GM21526 (cell line): ENCODE measurements around the gene MUC4.
"Not testable (repeated sequence)": the region's sequence is repeated elsewhere in the genome, so short reads cannot be mapped to it uniquely, and the experiment has no call there.

ENCODE experiments used
- ATAC-seq: cut with Tn5 transposase; IDR thresholded peaks from one replicate; pipeline ENCODE4 v1.9.1; 2021; ENCODE audit warnings: moderate library complexity; ENCODE audit not compliant: unreplicated experiment, low FRiP score

MUC4 gene

GRCh38 chr3:195788711-195789581, 22.8 kb downstream of the MUC4 start:
- no peak for ATAC-seq

GRCh38 chr3:195785781-195786405, 25.8 kb downstream of the MUC4 start:
- ATAC-seq, result not testable (repeated sequence)

DNA sequence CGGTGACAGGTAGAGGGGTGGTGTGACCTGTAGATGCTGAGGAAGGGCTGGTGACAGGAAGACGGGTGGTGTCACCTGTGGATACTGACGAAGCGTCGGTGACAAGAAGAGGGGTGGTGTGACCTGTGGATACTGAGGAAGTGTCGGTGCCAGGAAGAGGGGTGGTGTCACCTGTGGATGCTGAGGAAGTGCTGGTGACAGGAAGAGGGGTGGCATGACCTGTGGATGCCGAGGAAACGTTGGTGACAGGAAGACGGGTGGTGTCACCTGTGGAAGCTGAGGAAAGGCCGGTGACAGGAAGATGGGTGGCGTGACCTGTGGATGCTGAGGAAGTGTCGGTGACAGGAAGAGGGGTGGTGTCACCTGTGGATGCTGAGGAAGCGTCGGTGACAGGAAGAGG, 27.7 kb downstream of the MUC4 start:
- ATAC-seq, result not testable (repeated sequence)

GRCh38 chr3:195781236-195781635, 30.5 kb downstream of the MUC4 start:
- not testable (repeated sequence) for ATAC-seq

GRCh38 chr3:195777975-195778374, 33.8 kb downstream of the MUC4 start:
- no peak for ATAC-seq

GRCh38 chr3:195774917-195775316, 36.8 kb downstream of the MUC4 start:
- no peak for ATAC-seq

DNA sequence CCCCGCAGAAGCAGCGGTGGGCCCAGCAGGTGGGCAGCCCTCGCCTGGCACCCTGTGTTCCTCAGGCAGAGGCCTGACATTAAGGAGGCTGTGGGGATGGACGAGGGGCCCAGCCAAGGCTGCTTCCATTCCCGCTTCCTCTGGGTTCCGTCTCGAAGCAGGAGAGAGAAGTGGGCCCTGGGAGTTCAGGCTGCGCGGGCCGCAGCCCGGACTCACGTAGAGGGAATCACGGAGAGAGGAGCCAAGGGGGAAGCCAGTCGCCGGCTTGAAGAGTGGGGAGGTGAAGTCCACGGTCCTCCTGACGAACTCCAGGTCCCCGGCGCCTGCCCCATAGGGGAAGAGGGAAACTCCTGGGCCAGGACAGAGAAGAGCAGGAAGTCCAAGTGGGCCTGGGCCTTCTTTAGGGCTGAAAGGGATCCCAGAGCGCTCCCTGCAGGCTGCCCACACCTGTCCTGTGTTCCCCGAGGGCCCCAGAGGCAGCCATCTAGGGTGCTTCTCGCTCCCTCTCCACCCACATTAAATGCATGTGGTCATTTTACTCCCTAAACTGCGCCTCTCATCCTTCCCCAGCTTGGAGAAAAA, 37.7 kb downstream of the MUC4 start:
- no peak for ATAC-seq

- ATAC-seq, result no peak
Measured at GRCh38 chr3:195771646-195772300, 40.0 kb downstream of the MUC4 start.

DNA sequence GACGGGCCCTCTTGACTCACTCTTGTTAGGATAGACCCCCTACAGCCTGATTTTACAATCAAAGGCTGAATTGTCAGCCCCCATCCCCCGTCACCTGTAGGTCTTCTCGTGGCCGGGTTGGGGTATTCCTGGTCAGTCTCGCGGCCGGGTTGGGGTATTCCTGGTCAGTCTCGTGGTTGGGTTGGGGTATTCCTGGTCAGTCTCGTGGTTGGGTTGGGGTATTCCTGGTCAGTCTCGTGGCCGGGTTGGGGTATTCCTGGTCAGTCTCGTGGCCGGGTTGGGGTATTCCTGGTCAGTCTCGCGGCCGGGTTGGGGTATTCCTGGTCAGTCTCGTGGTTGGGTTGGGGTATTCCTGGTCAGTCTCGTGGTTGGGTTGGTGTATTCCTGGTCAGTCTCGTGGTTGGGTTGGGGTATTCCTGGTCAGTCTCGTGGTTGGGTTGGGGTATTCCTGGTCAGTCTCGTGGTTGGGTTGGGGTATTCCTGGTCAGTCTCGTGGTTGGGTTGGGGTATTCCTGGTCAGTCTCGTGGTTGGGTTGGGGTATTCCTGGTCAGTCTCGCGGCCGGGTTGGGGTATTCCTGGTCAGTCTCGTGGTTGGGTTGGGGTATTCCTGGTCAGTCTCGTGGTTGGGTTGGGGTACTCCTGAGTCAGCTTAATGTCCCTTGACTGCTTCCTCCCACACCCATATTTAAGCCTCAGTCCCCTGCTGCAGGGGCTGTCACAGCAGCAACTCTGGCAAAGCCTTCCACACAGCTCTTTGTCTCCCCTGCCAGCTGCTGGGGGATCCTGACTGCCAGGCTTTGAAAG, 40.7 kb downstream of the MUC4 start:
- ATAC-seq, result not testable (repeated sequence)

- ATAC-seq, result no peak
Measured at GRCh38 chr3:195770081-195770840, 41.5 kb downstream of the MUC4 start.

DNA sequence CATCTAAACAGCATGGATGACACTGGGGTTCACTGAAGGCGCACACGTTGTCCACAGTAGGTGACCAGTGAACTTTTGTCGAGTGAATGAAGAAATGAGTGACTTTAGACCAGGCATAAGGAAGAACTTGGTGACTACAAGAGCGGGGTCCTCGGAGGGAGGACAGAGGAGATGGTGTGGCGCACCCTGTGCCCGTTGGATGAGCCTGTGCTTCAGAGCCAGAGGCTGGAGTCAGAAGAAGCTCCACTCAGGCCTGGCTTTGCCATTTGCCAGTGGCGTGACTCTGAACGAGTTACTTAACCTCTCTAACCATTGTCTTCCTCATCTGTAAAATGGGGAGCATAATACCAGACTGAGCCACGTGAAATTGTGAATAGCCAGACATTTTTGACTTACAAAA, 42.2 kb downstream of the MUC4 start:
- ATAC-seq, result no peak

- no peak for ATAC-seq
Measured at GRCh38 chr3:195768831-195769303, 42.9 kb downstream of the MUC4 start.

- ATAC-seq, result no peak
Measured at GRCh38 chr3:195768414-195768813, 43.3 kb downstream of the MUC4 start.

DNA sequence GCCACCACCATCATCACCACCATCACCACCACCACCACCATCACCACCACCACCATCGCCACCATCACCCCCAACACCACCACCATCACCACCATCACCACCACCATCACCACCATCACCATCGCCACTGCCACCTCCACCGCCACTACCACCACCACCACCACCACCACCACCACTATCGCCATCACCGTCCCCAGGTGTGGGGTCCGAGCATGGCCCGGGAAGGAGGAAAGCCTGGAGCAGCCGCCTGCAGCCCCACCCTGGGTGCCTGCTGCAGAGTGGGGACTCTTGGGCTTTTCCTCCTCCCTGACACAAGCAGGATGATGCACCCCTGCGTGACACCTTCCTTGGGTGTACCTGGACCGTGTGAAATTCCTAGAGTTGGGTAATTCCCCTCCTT, 43.9 kb downstream of the MUC4 start:
- ATAC-seq, result no peak

- no peak for ATAC-seq
Measured at GRCh38 chr3:195766671-195767070, 45.1 kb downstream of the MUC4 start.

DNA sequence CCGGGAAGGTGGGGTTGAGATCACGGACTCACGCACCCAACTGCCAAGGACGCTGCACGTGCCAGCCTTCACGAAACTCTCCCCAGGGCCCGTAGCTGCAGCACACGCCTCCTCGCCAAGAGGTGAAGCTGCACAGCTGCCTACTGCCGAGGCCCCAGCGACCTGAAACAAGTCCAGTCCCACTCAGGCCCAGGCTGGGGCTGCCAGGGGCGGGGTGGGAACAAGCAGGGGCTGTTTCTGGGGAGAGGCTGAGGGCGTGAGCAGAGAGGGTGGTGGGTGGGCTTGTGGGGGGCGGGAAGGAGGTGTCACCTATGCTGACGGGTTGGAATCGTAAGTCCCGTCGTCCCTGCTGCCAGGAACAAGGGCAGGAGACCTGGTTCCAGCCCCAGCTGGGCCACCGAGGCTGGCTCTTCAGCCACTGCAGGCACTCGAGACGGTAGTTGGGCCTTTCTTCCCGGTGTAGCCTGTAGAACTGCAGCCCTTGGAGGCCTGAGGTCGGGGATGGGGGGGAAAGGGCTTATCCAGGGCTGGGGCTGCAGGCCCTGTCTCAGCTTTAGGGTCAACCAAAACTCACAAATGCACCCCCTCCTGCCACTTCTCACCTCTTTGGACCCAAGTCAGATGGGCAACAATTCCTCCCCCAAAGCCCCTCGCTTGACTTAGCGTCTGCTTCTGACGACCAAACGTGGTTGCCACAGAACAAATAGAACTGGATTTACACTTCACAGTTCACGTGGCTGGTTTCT, 46.6 kb downstream of the MUC4 start:
- no peak for ATAC-seq

- no peak for ATAC-seq
Measured at GRCh38 chr3:195763843-195764825, 47.6 kb downstream of the MUC4 start.
